Trophoblast cell (in vitro differentiated cells and primary cell): ENCODE data around the gene CLEC2L. TPM values are rescaled to one million over a fixed set of nuclear protein-coding genes. Genes with fewer than 3 reads are reported as not detected.
A peak's percentile ranks its signal among the peaks of the same experiment; 100 is the strongest.

Source experiments
- DNase-seq, 2 donors: peaks; one replicate each; pipeline ENCODE4 v3.0.0-alpha.2; 2016
- H2AFZ ChIP-seq: 2 replicates; pipeline ENCODE4 v1.6.1; 2013; ENCODE audit warnings: low read length, moderate library complexity, mild to moderate bottlenecking; ENCODE audit not compliant: insufficient read depth, poor library complexity
- H2AK5ac ChIP-seq: 2 replicates; pipeline ENCODE4 v1.6.1; 2013; ENCODE audit warnings: mild to moderate bottlenecking, low read length
- H2BK120ac ChIP-seq: 2 replicates; pipeline ENCODE4 v1.6.1; 2013; ENCODE audit warnings: low read length, mild to moderate bottlenecking, moderate library complexity; ENCODE audit not compliant: insufficient read depth, poor library complexity
- H2BK12ac ChIP-seq: 2 replicates; pipeline ENCODE4 v1.6.1; 2013; ENCODE audit warnings: mild to moderate bottlenecking, low read length, moderate library complexity
- H2BK5ac ChIP-seq: 2 replicates; pipeline ENCODE4 v1.6.1; 2013; ENCODE audit warnings: low read length, low read depth, moderate library complexity, mild to moderate bottlenecking; ENCODE audit not compliant: poor library complexity
- H3K14ac ChIP-seq: 2 replicates; pipeline ENCODE4 v1.6.1; 2013; ENCODE audit warnings: mild to moderate bottlenecking, low read length
- H3K18ac ChIP-seq: 2 replicates; pipeline ENCODE4 v1.6.1; 2013; ENCODE audit warnings: mild to moderate bottlenecking, low read length
- H3K23ac ChIP-seq: 2 replicates; pipeline ENCODE4 v1.6.1; 2013; ENCODE audit warnings: low read length
- H3K27ac ChIP-seq: 2 replicates; pipeline ENCODE4 v1.5.1; 2013; ENCODE audit warnings: low read depth, mild to moderate bottlenecking, inconsistent platforms, low read length, moderate library complexity
- H3K27me3 ChIP-seq: 2 replicates; pipeline ENCODE4 v1.6.1; 2013; ENCODE audit warnings: inconsistent platforms, mild to moderate bottlenecking, low read length, moderate library complexity; ENCODE audit not compliant: insufficient read depth
- H3K36me3 ChIP-seq, 2 experiments: 1 replicate in 1 of 2; 2 replicates in 1 of 2; pipeline ENCODE4 v1.6.1; 2013; ENCODE audit warnings: low read length in 2 of 2, mild to moderate bottlenecking in 2 of 2, moderate library complexity in 1 of 2; ENCODE audit not compliant: insufficient read depth in 2 of 2, control insufficient read depth in 1 of 2
- H3K4ac ChIP-seq: 2 replicates; pipeline ENCODE4 v1.6.1; 2013; ENCODE audit warnings: low read depth, mild to moderate bottlenecking, low read length, moderate library complexity
- H3K4me1 ChIP-seq, 2 experiments: 1 replicate in 1 of 2; 2 replicates in 1 of 2; pipeline ENCODE4 v1.6.1; 2013; ENCODE audit warnings: low read length in 2 of 2, mild to moderate bottlenecking in 2 of 2, moderate library complexity in 1 of 2; ENCODE audit not compliant: insufficient read depth in 2 of 2, control insufficient read depth in 1 of 2
- H3K4me2 ChIP-seq: 2 replicates; pipeline ENCODE4 v1.6.1; 2013; ENCODE audit warnings: inconsistent platforms, mild to moderate bottlenecking, low read length, moderate library complexity
- H3K4me3 ChIP-seq: 2 replicates; pipeline ENCODE4 v1.5.1; 2013; ENCODE audit warnings: mild to moderate bottlenecking, low read depth, low read length, inconsistent platforms
- H3K79me1 ChIP-seq: one replicate; pipeline ENCODE4 v1.6.1; 2013; ENCODE audit warnings: low read length
- H3K79me2 ChIP-seq: 2 replicates; pipeline ENCODE4 v1.6.1; 2013; ENCODE audit warnings: low read length, mild to moderate bottlenecking; ENCODE audit not compliant: control insufficient read depth, insufficient read depth, poor library complexity
- H3K9ac ChIP-seq: 2 replicates; pipeline ENCODE4 v1.6.1; 2013; ENCODE audit warnings: mild to moderate bottlenecking, low read length
- H3K9me3 ChIP-seq: 2 replicates; pipeline ENCODE4 v1.6.1; 2013; ENCODE audit warnings: low read depth, mild to moderate bottlenecking, control low read depth, inconsistent platforms, low read length; ENCODE audit not compliant: insufficient read depth
- H4K12ac ChIP-seq: 2 replicates; pipeline ENCODE4 v1.6.1; 2013; ENCODE audit warnings: low read depth, mild to moderate bottlenecking, low read length, moderate library complexity
- H4K8ac ChIP-seq: 2 replicates; pipeline ENCODE4 v1.6.1; 2013; ENCODE audit warnings: low read depth, mild to moderate bottlenecking, low read length, moderate library complexity
- H4K91ac ChIP-seq: one replicate; pipeline ENCODE4 v1.6.1; 2013; ENCODE audit warnings: low read depth, mild to moderate bottlenecking, low read length, moderate library complexity
- WGBS: extraction: QIAGEN DNeasy Blood & Tissue Kit; methylation state at CpG from one replicate; pipeline ENCODE4 v1.1.7; 2013; ENCODE audit warnings: missing lambda C conversion rate; ENCODE audit not compliant: insufficient read length, insufficient coverage; ENCODE audit errors: extremely low coverage; 5-methylcytosine and 5-hydroxymethylcytosine counted together
- polyA plus RNA-seq: library from polyadenylated mRNA; stranded (reverse); fragments of 200-250 nt; gene quantifications from 2 replicates; pipeline ENCODE4 v1.2.3, GENCODE V29; 2013

The CLEC2L gene
- polyA plus RNA-seq, result 0.03 TPM in 1 of 2 replicates, not detected in the other

GRCh38 chr7:139523199-139523941 lies at the start of gene CLEC2L:
Gene CLEC2L, plus strand, starts transcription at chr7:139523685. Its CDS starts 243 bp downstream, at chr7:139523928.
- Histone ChIP-seq H3K9me3 (peaks cover 5% of the 10 kb centered on the region), H3K14ac (no peak within 1 kb of the TSS), H3K4ac (no peak within 1 kb of the TSS), H4K12ac (no peak within 1 kb of the TSS), H2BK120ac (no peak within 1 kb of the TSS), H2AK5ac (no peak within 1 kb of the TSS), H2BK12ac (no peak within 1 kb of the TSS), H3K9ac (no peak within 1 kb of the TSS), H3K27me3 (peaks cover 35% of the 10 kb centered on the region), H3K4me3 (no peak within 1 kb of the TSS), H2AFZ (no peak within 1 kb of the TSS), H3K36me3 (no peaks in the 10 kb centered on the region), H2BK5ac (no peak within 1 kb of the TSS), H3K79me1 (no peaks in the 10 kb centered on the region), H3K4me2 (peak within 1 kb of the TSS; percentile 76), H3K27ac (no peak within 1 kb of the TSS), H4K8ac (no peak within 1 kb of the TSS), H3K23ac (peak within 1 kb of the TSS; percentile 96), H3K18ac (no peak within 1 kb of the TSS), H4K91ac (no peak within 1 kb of the TSS), H3K4me1 (no peaks in the 10 kb centered on the region), H3K79me2 (no peaks in the 10 kb centered on the region)
- no CpG with 5 or more reads among the region's 75 CpGs for WGBS
- DNase-seq, result peak in 1 of 2 donors; percentile 42

GRCh38 chr7:139476139-139476538 lies 47.3 kb upstream of the CLEC2L start:
- no peak overlapping the region for H4K91ac ChIP-seq
- no peak overlapping the region for H3K4ac ChIP-seq
- peaks cover 4 to 5% of the 10 kb centered on the region in 2 experiments for H3K4me1 ChIP-seq
- H3K79me1 ChIP-seq, result peaks cover 2% of the 10 kb centered on the region
- no peak overlapping the region for H3K4me2 ChIP-seq
- H3K79me2 ChIP-seq, result no peaks in the 10 kb centered on the region
- no peak overlapping the region for H2BK120ac ChIP-seq
- WGBS, result no CpG with 5 or more reads among the region's 8 CpGs
- no peak overlapping the region for H3K23ac ChIP-seq
- no peak overlapping the region for H2AK5ac ChIP-seq
- no peak overlapping the region for H3K18ac ChIP-seq
- no peaks in the 10 kb centered on the region for H3K27me3 ChIP-seq
- H4K8ac ChIP-seq, result no peak overlapping the region
- no peak overlapping the region for H3K27ac ChIP-seq
- no peak overlapping the region for H3K9ac ChIP-seq
- H3K36me3 ChIP-seq, result peaks cover 0 to 2% of the 10 kb centered on the region in 2 experiments
- H3K9me3 ChIP-seq, result no peaks in the 10 kb centered on the region
- H4K12ac ChIP-seq, result no peak overlapping the region
- DNase-seq, result no peak
- H3K14ac ChIP-seq, result no peak overlapping the region
- no peak overlapping the region for H2BK12ac ChIP-seq
- no peak overlapping the region for H3K4me3 ChIP-seq
- no peak overlapping the region for H2AFZ ChIP-seq
- no peak overlapping the region for H2BK5ac ChIP-seq

- no CpG with 5 or more reads among the region's 6 CpGs for WGBS
- Histone ChIP-seq H3K4me3 (no peak overlapping the region), H3K79me1 (no peaks in the 10 kb centered on the region), H3K79me2 (no peaks in the 10 kb centered on the region), H3K23ac (no peak overlapping the region), H3K18ac (no peak overlapping the region), H2BK120ac (no peak overlapping the region), H3K27ac (no peak overlapping the region), H3K27me3 (peaks cover under 1% of the 10 kb centered on the region), H2BK5ac (no peak overlapping the region), H2AK5ac (no peak overlapping the region), H3K14ac (no peak overlapping the region), H3K36me3 (peaks cover 0 to 2% of the 10 kb centered on the region in 2 experiments), H3K4me2 (no peak overlapping the region), H2BK12ac (no peak overlapping the region), H2AFZ (no peak overlapping the region), H4K91ac (no peak overlapping the region), H4K12ac (no peak overlapping the region), H3K9me3 (no peaks in the 10 kb centered on the region), H3K4me1 (peaks cover 0 to under 1% of the 10 kb centered on the region in 2 experiments), H3K9ac (no peak overlapping the region), H3K4ac (no peak overlapping the region), H4K8ac (no peak overlapping the region)
- DNase-seq, result peak; percentile 51 to 85
Measured at GRCh38 chr7:139476891-139477290, 46.6 kb upstream of the CLEC2L start.

GRCh38 chr7:139479620-139480019 lies 43.9 kb upstream of the CLEC2L start:
- Histone ChIP-seq H2BK120ac (no peak overlapping the region), H3K36me3 (no peaks in the 10 kb centered on the region), H4K91ac (no peak overlapping the region), H3K4me3 (no peak overlapping the region), H3K4me1 (peaks cover 13 to 15% of the 10 kb centered on the region in 2 experiments), H3K18ac (no peak overlapping the region), H3K79me1 (no peaks in the 10 kb centered on the region), H3K4ac (no peak overlapping the region), H2BK12ac (no peak overlapping the region), H4K12ac (no peak overlapping the region), H3K4me2 (no peak overlapping the region), H3K9me3 (no peaks in the 10 kb centered on the region), H3K23ac (no peak overlapping the region), H3K79me2 (no peaks in the 10 kb centered on the region), H3K27me3 (peaks cover 14% of the 10 kb centered on the region), H3K27ac (no peak overlapping the region), H3K9ac (no peak overlapping the region), H2AK5ac (no peak overlapping the region), H2AFZ (no peak overlapping the region), H4K8ac (no peak overlapping the region), H2BK5ac (no peak overlapping the region), H3K14ac (no peak overlapping the region)
- no peak for DNase-seq
- no CpG with 5 or more reads among the region's 4 CpGs for WGBS
